Islet of Langerhans (tissue), 1 donor: ENCODE data around the gene ADGRL3.
"Not testable (repeated sequence)": the region's sequence is repeated elsewhere in the genome, so short reads cannot be mapped to it uniquely, and the experiment has no call there.

Source experiments
- FAIRE-seq: peaks from one replicate; lab custom pipeline; 2011; peaks lifted over from hg19 to GRCh38; lab: Jason Lieb, UNC

The ADGRL3 gene

GRCh38 chr4:61205066-61205465 is 4.9 kb downstream of the ADGRL3 start:
- no peak for FAIRE-seq

DNA sequence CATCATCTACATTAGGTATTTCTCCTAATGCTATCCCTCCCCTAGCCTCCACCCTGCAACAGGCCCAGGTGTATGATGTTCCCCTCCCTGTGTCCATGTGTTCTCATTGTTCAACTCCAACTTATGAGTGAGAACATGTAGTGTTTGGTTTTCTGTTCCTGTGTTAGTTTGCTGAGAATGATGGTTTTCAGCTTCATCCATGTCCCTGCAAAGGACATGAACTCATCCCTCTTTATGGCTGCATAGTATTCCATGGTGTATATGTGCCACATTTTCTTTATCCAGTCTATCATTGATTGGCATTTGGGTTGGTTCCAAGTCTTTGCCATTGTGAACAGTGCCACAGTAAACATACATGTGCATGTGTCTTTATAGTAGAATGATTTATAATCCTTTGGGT is 7.0 kb downstream of the ADGRL3 start:
- not testable (repeated sequence) for FAIRE-seq

DNA sequence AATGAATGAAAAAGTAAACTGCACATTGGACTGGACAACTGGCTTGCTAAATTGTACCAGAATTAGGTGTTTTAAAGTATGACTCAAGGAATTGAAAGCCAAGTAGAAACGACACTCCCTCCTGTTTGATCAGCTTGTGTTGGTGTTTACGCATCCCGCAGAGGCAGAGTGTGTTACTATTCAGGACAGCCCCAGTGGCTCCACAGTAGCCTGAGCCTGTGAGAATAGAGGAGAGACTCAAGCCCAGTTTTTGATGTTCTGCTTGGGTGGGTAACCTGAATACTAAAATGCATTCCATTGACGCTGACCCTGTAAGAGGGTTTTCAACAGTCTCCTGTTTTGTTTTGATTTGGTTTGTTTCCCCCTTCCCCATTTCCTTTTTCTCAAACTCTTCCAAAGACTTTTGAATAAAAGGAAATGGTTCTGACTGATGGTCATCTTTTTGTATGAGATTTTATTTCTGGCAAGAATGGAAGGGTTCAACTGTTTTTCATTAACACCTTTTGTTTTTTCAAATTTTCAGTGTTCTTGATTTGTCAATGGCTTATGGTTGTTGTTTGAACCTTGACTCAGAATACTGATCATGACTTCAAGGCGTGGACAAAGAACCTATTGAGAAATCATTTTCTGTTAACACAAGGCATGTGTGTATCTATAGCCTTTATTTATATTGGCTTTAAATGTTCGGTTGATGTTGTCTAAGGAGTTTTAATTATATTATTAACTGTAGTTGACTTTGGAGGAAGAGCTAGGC is 10.2 kb downstream of the ADGRL3 start:
- no peak for FAIRE-seq

DNA sequence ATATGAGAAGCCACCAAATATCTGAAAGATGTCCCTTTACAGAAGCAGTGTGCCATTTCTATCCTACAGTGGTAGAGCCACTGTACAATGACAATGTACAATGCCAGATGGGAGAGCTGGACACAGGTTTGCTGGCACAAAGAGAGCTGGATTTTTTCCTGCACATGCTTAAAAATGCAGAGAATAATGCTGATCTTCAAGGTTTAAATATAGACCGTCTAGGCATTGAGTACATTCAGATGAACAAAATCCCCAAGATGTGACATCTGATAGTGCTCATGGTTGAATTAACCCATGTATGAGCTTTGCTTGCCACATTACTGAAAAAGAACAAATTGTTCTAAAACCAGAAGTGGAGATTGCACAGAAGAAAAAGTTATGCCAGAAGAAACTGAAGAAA is 11.7 kb downstream of the ADGRL3 start:
- FAIRE-seq: no peak

- FAIRE-seq: no peak
These were observed 12.7 kb downstream of the ADGRL3 start for GRCh38 chr4:61212788-61213187.

DNA sequence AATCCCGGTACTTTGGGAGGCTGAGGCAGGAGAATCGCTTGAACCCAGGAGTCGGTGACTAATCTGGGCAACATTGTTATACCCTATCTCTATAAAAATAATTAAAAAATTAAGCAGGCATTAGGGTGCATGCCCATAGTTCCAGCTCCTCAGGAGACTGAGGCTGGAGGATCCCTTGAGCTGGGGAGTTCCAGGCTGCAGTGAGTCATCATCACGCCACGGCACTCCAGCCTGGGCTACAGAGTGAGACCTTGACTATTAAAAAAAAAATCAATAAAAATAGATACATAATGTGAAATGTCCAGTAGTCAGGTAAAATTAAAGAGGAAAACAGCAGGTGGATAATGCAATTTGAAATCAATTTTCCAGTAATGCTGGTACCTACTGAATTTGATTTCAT is 14.6 kb downstream of the ADGRL3 start:
- no peak for FAIRE-seq

DNA sequence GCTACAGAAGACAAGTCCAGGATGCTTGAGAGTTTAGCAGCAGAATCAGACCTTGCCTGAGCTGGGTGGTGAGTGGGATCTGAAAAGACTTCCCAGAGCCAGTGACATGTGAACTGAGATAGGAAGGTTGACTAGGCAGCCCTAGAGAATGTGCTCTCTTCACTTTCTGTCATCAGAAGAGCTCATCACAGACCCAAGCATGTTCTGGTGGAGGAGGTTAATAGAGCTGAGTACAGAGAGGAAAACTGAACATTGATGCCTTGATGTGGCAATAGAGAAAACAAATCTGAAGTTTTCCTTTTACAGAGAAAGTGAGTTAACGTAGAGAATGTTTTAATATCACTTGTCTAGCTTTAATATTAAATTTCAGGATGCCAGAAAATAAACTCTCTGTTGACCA is 17.1 kb downstream of the ADGRL3 start:
- FAIRE-seq: no peak

GRCh38 chr4:61220556-61220955 is 20.4 kb downstream of the ADGRL3 start:
- FAIRE-seq: no peak

- FAIRE-seq: no peak
These were observed 23.3 kb downstream of the ADGRL3 start for GRCh38 chr4:61223385-61223784.

DNA sequence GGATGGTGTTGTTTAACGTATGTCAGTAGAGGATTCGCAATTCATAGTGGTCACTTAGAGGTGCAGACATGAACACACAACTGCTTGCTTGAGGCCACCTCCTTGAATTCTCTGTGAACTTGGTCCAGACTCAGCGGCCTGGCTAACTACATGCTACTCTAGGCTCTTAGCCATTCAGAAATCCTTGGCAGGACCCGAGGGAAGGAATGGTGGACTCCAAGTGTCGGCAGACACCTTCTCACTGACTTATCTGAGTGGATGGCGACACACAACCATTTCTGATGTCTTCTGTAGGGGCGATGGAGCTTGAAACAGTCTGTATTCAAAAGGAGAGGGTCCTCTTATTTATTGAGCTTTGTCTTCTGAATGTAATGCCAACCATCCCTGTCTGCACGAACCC is 24.4 kb downstream of the ADGRL3 start:
- no peak for FAIRE-seq

DNA sequence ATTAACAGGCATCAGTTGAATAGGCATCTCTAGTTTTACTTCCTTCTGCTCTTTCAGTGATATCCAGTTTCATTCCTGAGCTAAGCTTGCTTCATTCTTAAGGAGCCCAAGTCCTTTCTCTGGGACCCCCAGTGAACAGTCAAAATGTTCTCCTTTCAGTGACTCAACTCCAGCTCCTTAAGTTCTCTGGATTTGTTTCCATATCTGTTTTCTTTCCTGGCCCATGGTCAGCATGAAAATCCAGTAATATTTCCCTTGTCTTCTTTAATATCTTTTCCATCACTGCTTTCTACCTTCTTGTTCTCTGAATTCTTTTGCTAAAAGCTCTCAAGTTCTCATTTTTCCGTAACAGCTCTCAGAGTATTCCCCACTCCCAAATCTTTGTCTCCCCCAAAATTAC is 25.5 kb downstream of the ADGRL3 start:
- no peak for FAIRE-seq

DNA sequence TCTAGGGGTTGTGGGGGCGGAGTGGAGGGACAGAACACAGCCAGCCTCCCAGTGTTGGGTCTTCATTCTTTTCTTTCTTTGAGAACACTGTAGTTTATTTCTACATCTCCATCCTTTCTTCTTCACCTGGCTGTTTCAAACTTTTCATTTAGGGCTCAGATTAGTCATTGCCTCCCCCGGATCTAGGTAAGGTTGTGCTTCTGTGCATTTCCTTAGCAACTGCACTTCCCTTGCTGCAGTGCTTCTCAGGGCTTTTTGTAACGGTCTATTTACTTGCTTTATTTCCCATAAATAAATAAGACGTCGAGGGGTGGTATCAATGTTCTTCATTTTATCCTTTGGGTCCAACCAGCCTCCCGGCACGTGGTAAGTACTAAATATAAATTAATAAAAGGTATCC is 31.3 kb downstream of the ADGRL3 start:
- no peak for FAIRE-seq

DNA sequence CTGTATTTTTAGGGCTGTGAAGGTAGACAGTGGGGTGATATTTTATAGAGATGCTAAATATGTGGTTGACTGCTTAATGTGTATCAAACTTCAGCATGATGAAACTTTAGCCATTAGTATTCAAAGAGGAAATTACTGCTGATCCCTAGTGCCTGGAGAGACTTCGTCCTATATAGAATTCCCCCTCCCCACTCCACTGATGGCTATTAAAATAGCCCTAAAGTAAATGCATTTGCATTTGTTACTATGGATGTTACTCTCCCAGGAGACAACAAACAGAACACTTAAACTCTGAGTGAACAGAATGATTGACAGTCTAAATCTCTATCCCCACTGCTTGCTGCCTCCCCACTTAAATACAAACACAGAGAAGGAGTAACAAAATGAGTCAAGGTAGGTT is 39.1 kb downstream of the ADGRL3 start:
- FAIRE-seq: no peak

- no peak for FAIRE-seq
These were observed 43.8 kb downstream of the ADGRL3 start for GRCh38 chr4:61243962-61244361.

- no peak for FAIRE-seq
These were observed 45.1 kb downstream of the ADGRL3 start for GRCh38 chr4:61245069-61245714.

GRCh38 chr4:61246034-61246433 is 45.9 kb downstream of the ADGRL3 start:
- FAIRE-seq: no peak

- no peak for FAIRE-seq
These were observed 48.6 kb downstream of the ADGRL3 start for GRCh38 chr4:61248705-61249104.

DNA sequence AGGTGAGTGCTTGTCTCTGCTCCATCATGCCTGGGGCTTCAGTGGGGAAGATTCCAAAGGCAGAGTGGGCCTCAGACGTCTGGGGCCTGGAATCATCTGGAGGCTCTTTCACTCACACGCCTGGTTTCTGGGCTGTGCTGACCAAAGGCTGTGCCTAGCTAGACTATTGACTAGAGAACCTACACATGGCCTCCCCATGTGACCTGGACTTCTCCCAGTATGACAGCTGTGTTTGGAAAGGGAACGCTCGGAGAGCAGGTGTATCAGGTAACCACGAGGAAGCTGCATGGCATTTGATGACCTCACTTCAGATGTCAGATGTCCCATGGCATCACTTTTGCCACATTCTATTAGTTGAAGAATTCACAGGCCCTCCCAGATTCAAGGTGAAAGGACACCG is 51.0 kb downstream of the ADGRL3 start:
- no peak for FAIRE-seq

DNA sequence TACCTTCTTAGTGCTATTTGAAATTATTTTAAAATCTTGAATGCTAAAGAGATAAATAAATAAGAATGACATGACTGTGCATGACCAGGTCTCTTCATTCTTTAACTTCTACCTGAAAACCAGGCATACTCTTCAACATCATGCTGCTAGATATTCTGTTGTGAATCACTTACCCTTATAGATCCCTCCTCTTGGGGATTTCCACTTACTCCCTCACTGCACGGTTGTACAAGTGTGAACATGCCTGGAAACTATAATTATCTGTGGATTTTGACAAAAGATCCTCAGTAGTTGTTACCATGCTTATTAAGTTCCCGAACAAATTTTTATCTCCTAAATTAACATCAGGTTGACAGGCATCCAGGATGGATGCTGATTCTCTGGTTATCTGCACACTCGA is 54.3 kb downstream of the ADGRL3 start:
- no peak for FAIRE-seq

DNA sequence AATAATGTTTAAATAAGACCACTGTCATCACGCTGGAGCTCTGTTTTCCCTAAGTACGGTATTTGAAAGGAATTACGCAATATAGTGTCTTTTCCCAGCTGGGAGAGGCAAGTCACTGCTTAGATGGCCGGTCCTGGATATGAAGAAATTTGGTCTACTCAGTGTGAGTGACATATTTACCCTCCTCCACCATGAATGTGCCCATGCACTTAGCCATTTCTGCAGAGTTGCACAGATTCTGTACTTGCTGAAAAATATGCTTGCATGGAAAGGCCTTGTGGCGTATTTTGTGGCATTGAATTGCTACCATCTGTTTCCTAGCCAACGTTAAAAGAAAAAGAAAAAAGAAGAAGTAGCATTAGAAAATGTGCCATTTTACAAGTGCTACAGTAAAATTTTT is 73.1 kb downstream of the ADGRL3 start:
- FAIRE-seq: no peak

DNA sequence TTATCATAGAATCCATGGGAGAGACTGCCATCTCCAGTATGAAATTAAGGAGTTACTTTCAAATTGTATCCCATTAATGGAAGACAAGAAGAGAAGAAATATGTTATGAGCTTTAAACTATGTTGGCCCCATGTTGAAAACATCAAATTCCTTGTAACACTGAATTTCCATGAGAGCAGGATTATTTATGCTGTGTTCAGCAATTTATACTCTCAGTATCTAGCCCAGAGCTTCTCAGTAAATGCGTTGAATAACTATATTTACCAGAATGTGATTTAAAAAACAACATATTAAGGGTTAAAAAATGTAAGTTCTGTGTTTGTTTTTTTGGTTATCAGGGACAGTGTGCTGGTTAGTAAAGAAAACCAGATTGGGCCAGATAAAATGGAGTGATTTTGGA is 74.2 kb downstream of the ADGRL3 start:
- FAIRE-seq: no peak

DNA sequence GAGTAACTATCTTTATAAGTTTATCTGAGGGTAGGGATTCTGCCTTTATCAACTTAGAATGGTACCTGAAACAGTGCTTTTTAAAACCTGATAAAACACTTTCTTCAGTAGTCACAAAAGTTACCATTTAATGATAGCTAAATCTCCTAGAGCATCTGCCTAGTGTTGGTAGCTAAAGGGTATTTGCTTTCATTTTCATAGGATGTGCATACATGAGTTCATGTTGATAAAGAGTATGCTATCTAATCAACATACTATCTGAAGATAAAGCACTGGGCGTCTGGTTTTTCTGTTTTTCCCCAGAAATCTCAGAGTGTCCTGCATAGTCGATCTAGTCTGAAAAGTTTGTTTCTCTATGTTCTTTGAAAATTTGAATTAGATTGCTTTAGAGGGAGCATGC is 75.1 kb downstream of the ADGRL3 start:
- FAIRE-seq: no peak

GRCh38 chr4:61276029-61276428 is 75.9 kb downstream of the ADGRL3 start:
- FAIRE-seq: no peak
